Right lobe of liver (tissue), 6 donors: ENCODE measurements around the gene DNM1L. TPM values are rescaled to one million over a fixed set of nuclear protein-coding genes. Genes with fewer than 3 reads are reported as not detected.

Experiments used
- ATAC-seq, 4 donors: fragments of 200-7000 bp; cut with Tn5 transposase; one replicate each; pipeline ENCODE4 v1.9.1; 2020; ENCODE audit warnings: mild to moderate bottlenecking in 4 of 4, moderate library complexity in 4 of 4
- DNase-seq, 3 donors: peaks; one replicate each; pipeline ENCODE4 v3.0.0-alpha.2; 2020
- H3K27ac ChIP-seq, 3 donors: fragments of 200-600 bp; one replicate each; pipeline ENCODE4 v1.8.0; 2022
- H3K27me3 ChIP-seq, 2 donors: fragments of 200-600 bp; one replicate each; pipeline ENCODE4 v1.8.0; 2022
- H3K36me3 ChIP-seq, 4 donors: fragments of 200-600 bp; sonication (generic) in 1 of 4; one replicate each; pipeline versions ENCODE4 v1.5.1 to v1.8.0; 2017 to 2022; ENCODE audit warnings: control low read depth in 1 of 4
- H3K4me1 ChIP-seq, 4 donors: fragments of 200-600 bp; sonication (generic) in 1 of 4; one replicate each; pipeline versions ENCODE4 v1.5.1 to v1.8.0; 2017 to 2022; ENCODE audit warnings: control low read depth in 1 of 4
- H3K4me3 ChIP-seq, 3 donors: fragments of 200-600 bp; one replicate each; pipeline ENCODE4 v1.8.0; 2022
- H3K9me3 ChIP-seq, 4 donors: fragments of 200-600 bp; sonication (generic) in 1 of 4; one replicate each; pipeline versions ENCODE4 v1.5.1 to v1.8.0; 2017 to 2022; ENCODE audit warnings: control low read depth in 1 of 4
- POLR2A ChIP-seq: fragments of 450-650 bp; IDR thresholded peaks from one replicate; pipeline ENCODE4 v1.6.1; 2017; ENCODE audit warnings: antibody characterized with exemption, mild to moderate bottlenecking
- WGBS: methylation state at CpG from one replicate; pipeline ENCODE4 v1.1.6; 2018; ENCODE audit warnings: low coverage, low lambda C conversion rate; ENCODE audit not compliant: insufficient coverage; ENCODE audit errors: missing lambda C conversion rate; 5-methylcytosine and 5-hydroxymethylcytosine counted together
- intact Hi-C, 2 donors: fragments of 100-400 bp; cut with DNase I; formaldehyde crosslinking; loops; one replicate each; pipeline versions ENCODE4 v1.11.2 to v1.14.1; 2022
- long read RNA-seq: library from polyadenylated mRNA; unstranded; transcript quantifications from one replicate; pipeline ENCODE4 v2.0.0, GENCODE V29; 2019
- total RNA-seq, 6 experiments: library from RNA; depleted of rRNA in 2 of 6; stranded (reverse); fragments of >200 nt in 2 of 6; fragmentation: NEBNext Ultra II Directional in 3 of 6; extraction: Animal tissue kit (Norgen Biotek cat#: 25700) in 3 of 6; gene quantifications; one replicate each; pipeline versions ENCODE4 v1.1.0 to v1.2.4, GENCODE V29; 2016 to 2023
- TF ChIP-seq, protein P1 (sequence below), 4 donors: fragments of 200-600 bp in 3 of 4; fragments of 450-650 bp in 1 of 4; IDR thresholded peaks; one replicate each; pipeline versions ENCODE4 v1.5.1 to v1.8.0; 2016 to 2022; ENCODE audit warnings: antibody characterized with exemption in 4 of 4, mild to moderate bottlenecking in 2 of 4
- donor health status: DM: no; HTN: yes; CAD: no.
- donor health status: DM: no; HTN: no; CAD: no.
- donor health status: DM: no; HTN: no; CAD: no.
- donor health status: DM: no; HTN: yes; CAD: no.
- donor health status: DM: no; HTN: yes; CAD: no.

The DNM1L gene
- 10 to 100 TPM; 10.2 to 26.1 (median 21.1) TPM for total RNA-seq
- long read RNA-seq, partial matches to known transcripts = 3 of 4 reads
- long read RNA-seq, other reads (novel, unspliced or antisense) = 0 of 4 reads

DNA sequence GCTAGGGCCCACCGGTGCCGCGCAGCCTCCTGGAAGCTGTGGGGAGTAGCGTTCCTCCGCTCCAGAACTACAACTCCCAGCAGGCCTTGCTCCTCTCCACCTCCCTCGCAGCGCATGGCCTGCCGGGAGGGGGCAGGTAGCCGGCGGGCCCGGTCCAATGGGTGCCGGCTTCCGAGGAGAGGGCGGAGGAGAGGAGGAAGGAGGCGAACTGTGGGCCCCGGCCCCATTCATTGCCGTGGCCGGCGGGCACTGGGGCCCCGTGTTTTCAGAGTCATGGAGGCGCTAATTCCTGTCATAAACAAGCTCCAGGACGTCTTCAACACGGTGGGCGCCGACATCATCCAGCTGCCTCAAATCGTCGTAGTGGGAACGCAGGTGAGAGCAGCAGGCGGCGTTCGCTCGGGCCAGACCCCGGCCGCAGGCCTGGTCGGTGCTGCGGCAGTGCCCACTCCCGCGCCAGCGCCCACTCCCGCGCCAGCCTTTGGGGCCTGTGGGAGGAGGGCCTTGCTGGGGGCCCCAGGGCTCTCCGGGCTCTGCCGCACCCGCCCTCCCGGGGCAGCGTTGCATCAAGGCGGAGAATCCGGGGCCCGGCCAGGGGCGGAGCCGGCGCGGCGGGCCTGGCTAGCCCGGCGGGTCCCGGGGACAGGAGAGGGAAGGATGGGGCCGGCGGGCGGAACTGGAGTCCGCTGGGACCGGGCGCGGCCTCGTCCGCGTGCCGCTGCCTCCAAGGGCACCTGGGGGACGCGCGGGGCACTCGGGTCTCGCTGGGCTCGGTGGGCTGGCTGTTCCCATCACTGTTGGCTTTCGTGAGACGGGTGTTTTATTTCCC, at the start of gene DNM1L:
Gene DNM1L, plus strand, starts transcription at position 211 of the 829 bp plus-strand sequence. Its CDS starts 63 bp downstream, at position 274.
- WGBS = 0% methylated on average over 9 of the region's 76 CpGs
- Histone ChIP-seq H3K36me3 (no peaks in the 10 kb centered on the region), H3K27me3 (no peaks in the 10 kb centered on the region), H3K27ac (peak within 1 kb of the TSS; percentile 63 to 86 (median 74)), H3K9me3 (no peaks in the 10 kb centered on the region), H3K4me1 (peaks cover 0 to 19% (median 6%) of the 10 kb centered on the region in 4 donors), H3K4me3 (peak within 1 kb of the TSS; percentile 93 to 99 (median 96))
- ATAC-seq (peak; percentile 95 to 99 (median 97)), DNase-seq (peak; percentile 97)
- intact Hi-C loops = no loop called here
- TF ChIP-seq POLR2A = peak; percentile 97
- TF ChIP-seq, protein P1, sequence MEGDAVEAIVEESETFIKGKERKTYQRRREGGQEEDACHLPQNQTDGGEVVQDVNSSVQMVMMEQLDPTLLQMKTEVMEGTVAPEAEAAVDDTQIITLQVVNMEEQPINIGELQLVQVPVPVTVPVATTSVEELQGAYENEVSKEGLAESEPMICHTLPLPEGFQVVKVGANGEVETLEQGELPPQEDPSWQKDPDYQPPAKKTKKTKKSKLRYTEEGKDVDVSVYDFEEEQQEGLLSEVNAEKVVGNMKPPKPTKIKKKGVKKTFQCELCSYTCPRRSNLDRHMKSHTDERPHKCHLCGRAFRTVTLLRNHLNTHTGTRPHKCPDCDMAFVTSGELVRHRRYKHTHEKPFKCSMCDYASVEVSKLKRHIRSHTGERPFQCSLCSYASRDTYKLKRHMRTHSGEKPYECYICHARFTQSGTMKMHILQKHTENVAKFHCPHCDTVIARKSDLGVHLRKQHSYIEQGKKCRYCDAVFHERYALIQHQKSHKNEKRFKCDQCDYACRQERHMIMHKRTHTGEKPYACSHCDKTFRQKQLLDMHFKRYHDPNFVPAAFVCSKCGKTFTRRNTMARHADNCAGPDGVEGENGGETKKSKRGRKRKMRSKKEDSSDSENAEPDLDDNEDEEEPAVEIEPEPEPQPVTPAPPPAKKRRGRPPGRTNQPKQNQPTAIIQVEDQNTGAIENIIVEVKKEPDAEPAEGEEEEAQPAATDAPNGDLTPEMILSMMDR (IDR thresholded peaks at IDR 0.05) = peak in 2 of 4 donors; percentile 11 to 17

DNA sequence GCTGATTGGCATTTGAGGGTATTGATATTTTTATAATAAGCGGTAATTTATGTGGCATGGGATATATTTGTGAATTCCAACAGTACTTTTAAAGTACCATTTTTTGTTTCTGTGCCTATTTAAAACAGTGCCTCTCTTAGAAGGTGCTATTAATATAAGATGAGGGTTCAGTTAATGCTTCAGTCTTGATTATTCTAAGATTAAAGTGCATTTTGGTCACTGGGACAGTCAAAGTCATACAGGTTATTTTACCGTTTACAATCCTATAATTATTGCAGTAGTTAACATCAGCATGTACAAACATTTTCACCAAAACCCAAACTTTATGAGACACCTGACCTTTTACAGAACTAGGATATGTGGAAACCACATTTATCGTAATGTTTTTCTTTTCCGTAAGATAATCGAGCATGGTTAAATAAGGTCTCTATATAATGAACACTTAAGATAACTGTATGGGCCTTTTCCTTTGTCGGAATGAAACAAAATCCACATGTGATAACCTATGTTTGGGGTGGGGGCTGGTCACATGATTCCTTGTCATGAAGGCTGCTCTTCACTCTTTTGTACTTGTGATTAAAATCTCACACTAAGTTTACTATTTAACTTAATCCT, 37.7 kb upstream of the DNM1L start:
- Histone ChIP-seq H3K9me3 (no peaks in the 10 kb centered on the region), H3K4me1 (no peaks in the 10 kb centered on the region), H3K27me3 (no peaks in the 10 kb centered on the region), H3K4me3 (no peak overlapping the region), H3K27ac (no peak overlapping the region), H3K36me3 (peaks cover 0 to 60% (median 21%) of the 10 kb centered on the region in 4 donors)
- WGBS = 93% methylated on average over 6 of the region's 6 CpGs
- TF ChIP-seq, protein P1 (IDR thresholded peaks at IDR 0.05) = no peak
- TF ChIP-seq POLR2A = no peak
- DNase-seq (no peak), ATAC-seq (peak in 3 of 4 donors; percentile 16 to 64 (median 40))
- intact Hi-C loops = no loop called here

DNA sequence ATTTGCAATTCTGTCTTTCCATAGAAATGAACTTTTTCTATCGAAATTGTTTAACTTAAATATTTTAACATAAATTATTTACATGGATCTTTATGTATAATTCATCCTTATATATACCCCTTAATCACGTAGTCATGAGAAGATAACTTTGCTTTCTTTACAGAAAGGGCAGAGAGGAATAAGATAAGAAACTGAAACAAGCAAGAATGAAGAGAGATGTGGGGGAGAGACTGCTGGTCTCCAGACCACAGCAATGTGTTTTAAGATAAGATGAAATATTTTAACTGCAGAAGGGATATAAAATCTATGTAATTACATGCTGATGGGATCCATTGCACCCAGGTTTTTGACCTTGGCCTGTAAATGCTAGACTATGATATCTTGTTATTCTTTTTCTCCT, 34.7 kb upstream of the DNM1L start:
- DNase-seq = no peak
- no peak for ATAC-seq
- peaks cover 0 to 35% (median 14%) of the 10 kb centered on the region in 4 donors for H3K36me3 ChIP-seq
- intact Hi-C loops = no loop called here
- 78% methylated on average over 2 of the region's 2 CpGs for WGBS
- H3K9me3 ChIP-seq = no peaks in the 10 kb centered on the region
- no peak overlapping the region for H3K27ac ChIP-seq
- no peaks in the 10 kb centered on the region for H3K27me3 ChIP-seq
- TF ChIP-seq POLR2A = no peak
- TF ChIP-seq, protein P1 (IDR thresholded peaks at IDR 0.05) = no peak
- peaks cover 0 to 4% (median 0%) of the 10 kb centered on the region in 4 donors for H3K4me1 ChIP-seq
- H3K4me3 ChIP-seq = no peak overlapping the region

DNA sequence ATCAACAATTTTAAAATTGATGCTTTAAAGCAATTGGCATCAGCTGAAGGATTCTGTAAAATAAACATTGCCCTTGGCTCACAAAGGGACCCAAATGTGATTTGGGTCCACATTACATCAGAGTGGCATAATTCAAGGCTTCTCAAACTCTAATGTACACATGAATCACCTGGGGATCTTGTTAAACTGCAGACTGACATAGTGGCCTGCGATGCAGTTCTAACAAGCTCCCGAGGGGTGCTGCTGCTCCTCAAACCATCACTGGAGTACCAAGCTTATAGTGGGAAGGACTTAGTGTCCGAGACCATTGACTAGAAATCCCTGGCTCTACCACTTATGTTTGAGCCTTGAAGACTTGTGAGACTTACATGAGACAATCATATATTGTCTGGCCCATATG, 31.8 kb upstream of the DNM1L start:
- DNase-seq = no peak
- ATAC-seq = peak in 3 of 4 donors; percentile 28 to 56 (median 40)
- Histone ChIP-seq H3K4me1 (peaks cover 0 to 13% (median 0%) of the 10 kb centered on the region in 4 donors), H3K36me3 (peaks cover 0 to 8% (median 4%) of the 10 kb centered on the region in 4 donors), H3K27me3 (no peaks in the 10 kb centered on the region), H3K9me3 (no peaks in the 10 kb centered on the region), H3K4me3 (no peak overlapping the region), H3K27ac (no peak overlapping the region)
- WGBS = 92% methylated on average over 3 of the region's 3 CpGs
- TF ChIP-seq, protein P1 (IDR thresholded peaks at IDR 0.05) = no peak
- TF ChIP-seq POLR2A = no peak
- intact Hi-C loops = no loop called here
